Suprapubic skin (tissue), 4 donors: Measurements from ENCODE around the gene RBM12.

Source experiments
- CTCF ChIP-seq, 2 donors: fragments of 200-600 bp in 1 of 2; fragments of 450-650 bp in 1 of 2; sonication (generic) in 1 of 2; IDR thresholded peaks; one replicate each; pipeline ENCODE4 v1.5.1; 2016 to 2019; ENCODE audit warnings: antibody characterized with exemption in 2 of 2, mild to moderate bottlenecking in 1 of 2, moderate library complexity in 1 of 2
- EP300 ChIP-seq: sonication (generic); formaldehyde crosslinking; IDR thresholded peaks from one replicate; pipeline ENCODE4 v1.6.1; 2017; ENCODE audit warnings: antibody characterized with exemption
- POLR2A ChIP-seq, 2 donors: fragments of 450-650 bp; IDR thresholded peaks; one replicate each; pipeline ENCODE4 v1.6.1; 2017; ENCODE audit warnings: antibody characterized with exemption in 2 of 2, mild to moderate bottlenecking in 2 of 2, moderate library complexity in 2 of 2
- POLR2AphosphoS5 ChIP-seq, 3 donors: sonication (generic); formaldehyde crosslinking; IDR thresholded peaks; one replicate each; pipeline ENCODE4 v1.6.1; 2017; ENCODE audit warnings: antibody characterized with exemption in 3 of 3

GRCh38 chr20:35620818-35621559 is 43.7 kb downstream of the RBM12 start:
- TF ChIP-seq CTCF (IDR thresholded peaks at IDR 0.05) (no peak), POLR2A (IDR thresholded peaks at IDR 0.05) (no peak), POLR2AphosphoS5 (IDR thresholded peaks at IDR 0.05) (no peak), EP300 (no peak)
